Fibroblast of skin of right quadriceps (primary cell): ENCODE results near the gene OR2D2.
"Not testable (repeated sequence)": the region's sequence is repeated elsewhere in the genome, so short reads cannot be mapped to it uniquely, and the experiment has no call there.

Experiments
- DNase-seq: peaks from one replicate; pipeline ENCODE4 v3.0.0-alpha.2; 2013

OR2D2 gene

GRCh38 chr11:6892400-6892799 is at the start of gene OR2D2:
Gene OR2D2, minus strand, starts transcription at chr11:6892500. Its CDS starts 0 bp downstream, at chr11:6892500.
- DNase-seq = no peak

- DNase-seq = no peak
Measured at GRCh38 chr11:6941970-6942369, 49.7 kb upstream of the OR2D2 start.

GRCh38 chr11:6932145-6932544 is 39.8 kb upstream of the OR2D2 start:
- no peak for DNase-seq

- DNase-seq = peak; percentile 2
Measured at GRCh38 chr11:6931146-6931713, 38.9 kb upstream of the OR2D2 start.

GRCh38 chr11:6928916-6929315 is 36.6 kb upstream of the OR2D2 start:
- no peak for DNase-seq

- no peak for DNase-seq
Measured at GRCh38 chr11:6927030-6927617, 34.8 kb upstream of the OR2D2 start.

GRCh38 chr11:6926208-6927029 is 34.1 kb upstream of the OR2D2 start, which contains the start of gene ZNF215:
Gene ZNF215, plus strand, starts transcription at chr11:6926426. Its CDS starts 5,847 bp downstream, at chr11:6932273.
- peak; percentile 83 for DNase-seq

- peak; percentile 7 for DNase-seq
Measured at GRCh38 chr11:6925636-6926207, 33.4 kb upstream of the OR2D2 start.

GRCh38 chr11:6925007-6925577 is 32.8 kb upstream of the OR2D2 start:
- no peak for DNase-seq

- no peak for DNase-seq
Measured at GRCh38 chr11:6920702-6921101, 28.4 kb upstream of the OR2D2 start, which contains the start of gene OR2D3. Gene OR2D3, plus strand, starts transcription at chr11:6921002. Its CDS starts 0 bp downstream, at chr11:6921002.

- DNase-seq = no peak
Measured at GRCh38 chr11:6919698-6920097, 27.4 kb upstream of the OR2D2 start.

- peak; percentile 2 for DNase-seq
Measured at GRCh38 chr11:6911948-6912347, 19.6 kb upstream of the OR2D2 start.

- DNase-seq = no peak
Measured at GRCh38 chr11:6911378-6911777, 19.1 kb upstream of the OR2D2 start.

- DNase-seq = not testable (repeated sequence)
Measured at GRCh38 chr11:6904804-6905203, 12.5 kb upstream of the OR2D2 start.

- no peak for DNase-seq
Measured at GRCh38 chr11:6900327-6900999, 8.2 kb upstream of the OR2D2 start.

GRCh38 chr11:6898911-6899310 is 6.6 kb upstream of the OR2D2 start:
- no peak for DNase-seq

- DNase-seq = no peak
Measured at GRCh38 chr11:6895010-6895409, 2.7 kb upstream of the OR2D2 start.

GRCh38 chr11:6894097-6894496 is 1.8 kb upstream of the OR2D2 start:
- no peak for DNase-seq

- no peak for DNase-seq
Measured at GRCh38 chr11:6889835-6890234, 2.5 kb downstream of the OR2D2 start.

- no peak for DNase-seq
Measured at GRCh38 chr11:6888830-6889229, 3.5 kb downstream of the OR2D2 start.

GRCh38 chr11:6887711-6888110 is 4.6 kb downstream of the OR2D2 start:
- not testable (repeated sequence) for DNase-seq

GRCh38 chr11:6882751-6883150 is 9.5 kb downstream of the OR2D2 start:
- no peak for DNase-seq

GRCh38 chr11:6876914-6877313 is 15.4 kb downstream of the OR2D2 start:
- DNase-seq = no peak
